Putamen (tissue), 1 donor: ENCODE results near the gene SAG.

ENCODE experiments used
- DNase-seq: peaks from one replicate; pipeline ENCODE4 v3.0.0-alpha.2; 2016; ENCODE audit warnings: low spot score

Gene SAG

DNA sequence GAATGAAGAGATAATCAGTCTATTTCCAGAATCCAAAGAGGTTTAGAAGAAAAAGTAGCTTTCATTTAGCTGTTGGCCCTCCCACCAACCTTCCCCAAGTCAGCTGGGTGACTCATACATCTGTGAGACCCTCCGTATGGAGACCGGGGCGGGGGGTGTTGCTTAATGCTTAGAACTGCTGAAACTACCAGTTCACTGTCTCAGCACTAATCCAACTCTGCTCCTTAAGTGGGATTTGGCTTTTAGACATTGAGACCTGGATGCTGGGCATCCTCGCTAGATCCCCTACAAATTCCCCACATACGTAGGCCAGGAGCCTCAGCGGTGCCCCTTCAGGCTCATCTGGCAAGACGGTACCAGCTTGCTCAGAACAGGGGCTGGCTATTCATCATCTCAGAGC is at the start of gene SAG:
Gene SAG (plus strand): TSS at position 252 of the 400 bp plus-strand sequence. CDS start 1,374 bp downstream, outside the sequence.
- no peak for DNase-seq

DNA sequence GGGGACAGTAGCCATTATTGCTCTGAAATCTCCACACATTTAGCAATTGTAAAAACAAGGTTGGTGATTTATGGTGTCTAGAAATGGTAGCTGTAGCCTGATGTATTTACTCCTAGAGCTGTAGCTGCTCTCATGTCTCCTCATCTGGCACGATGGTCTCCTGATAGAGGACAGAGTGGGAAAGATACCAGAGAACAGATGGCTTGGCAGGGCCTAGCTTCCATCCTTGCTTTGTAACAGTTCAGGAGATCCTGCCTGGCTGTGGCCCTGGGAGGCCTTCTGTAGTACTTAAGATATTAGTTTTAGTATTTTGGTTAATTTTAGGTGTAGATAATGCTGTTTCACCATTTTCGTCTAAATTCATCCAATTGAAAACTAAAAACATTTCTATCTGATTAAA is 49.4 kb upstream of the SAG start:
- no peak for DNase-seq

DNA sequence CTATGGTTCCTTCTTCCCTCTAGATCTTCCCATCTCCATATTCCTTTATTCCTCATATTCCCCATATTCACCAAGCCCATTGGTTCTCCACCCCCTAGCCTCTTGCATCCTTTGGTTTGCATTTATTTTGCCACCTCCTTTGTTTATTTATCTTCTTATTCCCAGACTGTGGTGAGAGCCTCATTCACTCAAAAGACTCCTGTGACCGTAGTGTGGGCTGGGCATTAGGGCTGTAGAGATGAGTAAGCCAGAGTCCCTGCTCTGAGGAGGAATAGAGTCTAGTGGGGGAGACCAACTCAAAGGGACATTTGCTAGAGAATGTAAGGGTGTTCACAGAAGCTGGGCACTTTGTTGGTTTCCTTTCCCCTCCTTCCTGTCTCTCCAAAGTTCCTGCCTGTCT is 47.9 kb upstream of the SAG start:
- DNase-seq: no peak

DNA sequence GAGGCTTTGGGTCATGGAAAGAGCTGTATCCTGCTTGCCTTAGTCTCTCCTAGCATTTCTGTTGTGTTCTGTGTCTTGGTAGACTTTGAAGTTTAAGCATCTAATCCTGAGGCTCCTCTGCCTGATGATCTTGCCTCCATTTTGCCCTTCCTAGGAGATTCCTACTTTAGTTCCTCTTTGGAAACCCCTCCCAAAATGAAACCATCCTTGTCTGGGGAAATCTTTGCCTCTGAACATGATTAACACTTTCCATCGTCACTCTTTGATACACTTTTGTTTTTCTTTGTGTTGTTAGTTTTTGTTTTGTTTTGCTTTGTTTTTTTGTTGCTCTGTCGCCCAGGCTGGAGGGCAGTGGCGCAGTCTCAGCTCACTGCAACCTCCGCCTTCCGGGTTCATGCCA is 47.0 kb upstream of the SAG start:
- DNase-seq: no peak

DNA sequence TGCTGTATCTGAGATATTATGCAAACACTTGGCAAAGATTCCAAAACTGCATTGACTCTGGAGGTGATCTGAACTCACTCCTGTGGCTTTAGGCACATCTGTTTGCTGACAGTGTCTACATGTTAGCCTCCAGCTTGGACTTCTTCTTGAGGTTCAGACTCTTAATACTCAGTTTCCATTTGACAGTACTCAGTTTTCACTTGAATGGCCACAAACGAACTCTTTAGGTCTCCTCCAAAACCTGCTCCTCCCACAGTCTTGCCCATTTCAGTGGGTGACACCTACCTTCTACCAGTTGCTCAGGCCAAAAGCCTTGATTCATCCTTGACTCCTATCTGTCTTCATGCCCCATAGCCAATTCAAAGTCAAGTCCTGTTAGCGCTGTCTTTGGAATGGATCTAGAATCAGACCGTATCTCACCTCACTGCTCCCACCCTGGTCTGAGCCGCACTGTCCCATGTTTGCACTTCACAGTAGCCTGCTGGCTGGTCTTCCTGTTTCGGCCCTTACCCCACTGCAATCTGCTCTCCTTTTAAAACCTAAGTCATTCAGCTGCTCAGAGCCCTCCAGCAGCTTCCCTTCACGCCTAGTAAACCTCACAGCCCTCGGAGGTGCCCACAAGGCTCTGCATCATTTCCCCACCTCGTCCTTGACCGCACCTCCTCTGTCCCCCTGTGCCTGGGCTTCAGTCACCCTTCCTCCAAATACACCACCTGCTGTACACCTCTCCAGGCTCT is 45.6 kb upstream of the SAG start:
- DNase-seq: no peak

DNA sequence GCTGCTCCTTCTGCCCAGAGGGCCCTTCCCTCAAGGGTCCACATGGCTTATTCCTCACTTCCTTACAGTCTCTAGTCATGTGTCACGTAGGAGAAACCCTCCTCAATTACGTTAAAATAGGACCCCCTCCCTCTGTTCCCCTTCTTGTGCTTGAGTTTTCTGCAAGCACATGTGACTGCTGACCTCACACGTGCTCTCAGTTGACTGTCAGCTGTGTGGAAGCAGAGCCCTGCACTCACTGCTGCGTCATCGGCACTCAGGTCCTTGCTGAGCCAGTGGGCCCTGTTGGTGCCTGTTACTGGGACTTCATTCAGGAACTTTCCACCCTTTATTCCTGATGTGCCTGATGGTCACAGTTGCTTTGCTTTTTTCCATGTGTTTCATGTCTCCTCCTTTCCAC is 45.1 kb upstream of the SAG start:
- no peak for DNase-seq

DNA sequence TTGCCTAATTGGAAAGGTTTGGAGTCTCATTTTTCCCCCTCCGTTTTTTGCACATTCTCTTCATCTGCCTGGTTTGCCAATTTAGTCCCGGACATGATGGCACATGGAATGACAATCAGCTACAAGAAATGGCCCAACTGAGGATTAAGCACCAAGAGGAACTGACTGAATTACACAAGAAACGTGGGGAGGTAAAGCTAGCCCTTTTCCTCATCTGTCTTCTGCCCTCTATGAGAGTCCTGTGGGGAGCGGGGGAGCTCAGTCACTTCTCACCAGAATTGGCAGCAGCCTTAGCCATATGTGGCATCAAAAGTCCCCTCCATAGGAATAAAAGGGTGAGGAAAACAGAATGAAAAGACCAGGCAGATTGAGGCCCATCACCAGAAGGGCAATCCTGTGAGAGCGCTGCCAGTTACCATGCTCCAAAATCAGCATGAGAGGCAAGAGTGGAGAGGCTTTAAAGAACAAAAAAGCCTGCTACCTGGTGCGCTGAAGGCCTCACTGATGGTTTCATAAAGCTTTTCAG is 44.5 kb upstream of the SAG start:
- DNase-seq: no peak

DNA sequence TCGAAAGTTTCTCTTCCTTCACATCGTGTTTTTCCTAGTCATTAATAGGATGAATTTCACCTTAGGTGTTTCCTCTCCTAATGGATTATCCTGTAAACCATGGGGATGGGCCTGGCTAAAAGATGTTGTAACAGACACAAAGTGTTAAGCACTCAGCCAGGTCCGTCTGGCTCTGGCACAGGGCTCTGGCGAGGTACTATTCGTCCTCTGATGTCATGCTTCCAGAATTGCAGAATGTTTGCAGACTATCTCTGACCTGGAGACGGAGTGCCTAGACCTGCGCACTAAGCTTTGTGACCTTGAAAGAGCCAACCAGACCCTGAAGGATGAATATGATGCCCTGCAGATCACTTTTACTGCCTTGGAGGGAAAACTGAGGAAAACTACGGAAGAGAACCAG is 42.9 kb upstream of the SAG start:
- DNase-seq: no peak

DNA sequence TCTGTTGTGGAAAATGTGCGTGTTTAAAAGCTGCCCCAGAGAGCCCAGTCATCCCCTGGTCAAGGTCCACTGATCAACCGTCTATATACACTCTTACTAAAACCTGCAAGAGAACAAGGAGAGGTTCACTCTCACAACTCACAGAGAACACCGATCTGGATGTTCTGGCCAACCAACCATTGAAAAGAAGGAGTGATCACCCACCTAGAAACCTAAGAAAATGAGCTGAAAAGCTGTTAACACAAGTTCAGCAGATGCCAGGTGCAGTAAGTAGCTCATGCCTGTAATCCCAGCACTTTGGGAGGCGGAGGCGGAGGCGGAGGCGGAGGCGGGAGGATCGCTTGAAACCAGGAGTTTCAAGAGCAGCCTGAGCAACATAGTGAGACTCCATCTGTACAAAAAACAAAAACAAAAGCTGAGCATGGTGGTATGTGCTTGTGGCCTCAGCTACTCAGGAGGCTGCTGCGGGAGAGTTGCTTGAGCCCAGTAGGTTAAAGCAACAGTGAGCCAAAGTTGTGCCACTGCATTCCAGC is 41.7 kb upstream of the SAG start:
- no peak for DNase-seq

DNA sequence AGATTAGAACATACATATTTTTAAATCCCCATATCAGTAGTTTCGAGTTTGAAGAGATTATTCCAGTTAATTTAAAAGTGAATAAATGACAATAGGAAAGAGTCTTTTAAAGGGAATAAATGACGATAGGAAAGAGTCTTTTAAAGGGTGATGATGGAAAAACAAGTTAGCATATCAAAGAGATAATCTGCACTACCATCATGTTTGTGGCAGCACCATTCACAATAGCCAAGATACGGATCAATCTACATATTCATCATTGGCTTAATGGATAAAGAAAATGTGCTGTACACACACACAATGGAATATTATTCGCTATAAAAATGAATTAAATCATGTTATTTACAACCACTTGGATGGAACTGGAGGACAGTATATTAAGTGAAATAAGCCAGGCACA is 41.1 kb upstream of the SAG start:
- no peak for DNase-seq

DNA sequence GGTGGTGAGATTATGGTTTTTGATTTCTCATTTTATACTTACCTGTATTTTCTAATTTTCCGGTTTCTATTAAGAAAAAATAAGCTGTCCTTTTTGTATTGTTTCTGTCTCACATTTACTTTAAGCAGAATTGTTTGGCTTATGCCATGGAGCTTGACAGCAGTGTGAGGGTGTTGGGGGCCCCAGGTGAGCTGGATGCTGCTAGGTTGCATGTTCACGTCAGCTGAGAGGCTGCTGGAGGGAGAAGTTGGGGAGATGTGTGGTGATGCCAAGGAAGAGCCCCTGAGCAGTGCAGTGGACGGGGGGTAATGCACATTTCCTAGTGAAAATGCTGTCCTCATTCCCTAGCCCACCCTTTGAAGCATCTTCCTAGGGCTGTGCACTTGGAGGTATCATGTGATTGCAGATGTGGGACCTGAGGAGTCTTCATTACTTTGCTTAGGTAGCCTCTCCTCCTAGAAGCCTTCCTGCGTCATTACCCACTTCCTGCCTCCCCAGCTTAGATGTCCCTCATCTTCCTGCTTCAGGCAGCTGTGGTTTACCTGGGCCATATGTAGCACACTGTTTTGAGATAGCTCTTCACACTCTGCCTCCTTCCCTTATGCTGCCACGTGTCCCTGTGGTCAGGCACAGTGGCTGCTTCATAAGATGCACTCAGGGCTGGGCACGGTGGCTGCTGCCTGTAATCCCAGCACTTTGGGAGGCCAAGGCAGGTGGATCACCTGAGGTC is 39.9 kb upstream of the SAG start:
- DNase-seq: no peak

DNA sequence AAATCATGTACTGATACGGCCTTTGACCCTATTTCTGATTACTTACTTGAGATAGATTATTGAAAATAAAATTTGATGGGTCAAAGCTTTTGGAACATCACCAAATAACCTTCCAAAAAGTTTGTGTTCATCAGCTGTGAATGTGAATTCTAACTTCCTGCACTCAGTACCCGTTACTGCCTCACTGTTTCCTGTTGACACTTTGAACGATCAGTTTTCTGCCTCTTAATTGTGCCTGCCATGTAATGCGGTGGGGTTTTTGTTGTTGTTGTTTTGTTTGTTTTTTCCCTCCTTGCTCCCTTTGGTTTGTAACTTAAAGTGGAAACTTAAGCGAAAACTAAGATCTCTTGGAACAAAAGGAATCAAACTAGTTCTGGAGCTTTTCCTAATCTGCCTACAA is 37.2 kb upstream of the SAG start:
- DNase-seq: no peak

DNA sequence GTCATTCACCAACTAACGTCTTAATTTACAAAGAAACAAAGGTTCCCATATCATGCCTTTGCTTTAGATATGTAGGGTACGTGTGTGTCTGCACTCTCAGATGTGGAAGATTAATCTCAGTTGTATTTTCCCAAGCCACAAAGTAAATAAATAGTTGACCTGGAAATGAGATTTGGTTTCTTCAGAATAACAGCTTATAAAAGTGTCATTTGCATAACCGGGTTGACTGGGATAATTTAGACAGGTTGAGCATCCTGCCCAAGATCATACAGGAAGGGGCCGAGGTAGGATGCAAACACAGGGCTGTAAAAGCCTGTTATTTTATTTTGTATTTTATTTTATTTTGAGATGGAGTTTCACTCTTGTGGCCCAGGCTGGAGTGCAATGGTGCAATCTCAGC is 36.7 kb upstream of the SAG start:
- no peak for DNase-seq

DNA sequence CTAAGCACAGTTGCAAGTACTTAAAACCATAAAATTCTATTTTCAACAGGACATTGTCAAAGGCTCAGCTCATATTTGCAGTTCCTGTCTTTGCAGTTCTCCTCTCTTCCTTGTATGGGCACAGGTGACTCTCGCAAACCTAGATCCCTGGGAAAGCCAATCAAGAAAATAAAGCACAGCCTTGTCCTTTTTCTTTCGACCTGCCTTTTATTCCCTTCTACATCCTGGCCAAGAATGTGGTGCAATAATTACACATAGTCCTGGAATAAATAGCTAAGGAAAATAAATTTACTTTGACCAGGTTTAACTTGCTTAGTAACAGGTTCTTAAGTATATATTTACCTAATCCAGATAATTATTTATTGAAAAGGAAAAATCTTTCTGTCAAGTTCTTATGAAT is 35.9 kb upstream of the SAG start:
- no peak for DNase-seq

DNA sequence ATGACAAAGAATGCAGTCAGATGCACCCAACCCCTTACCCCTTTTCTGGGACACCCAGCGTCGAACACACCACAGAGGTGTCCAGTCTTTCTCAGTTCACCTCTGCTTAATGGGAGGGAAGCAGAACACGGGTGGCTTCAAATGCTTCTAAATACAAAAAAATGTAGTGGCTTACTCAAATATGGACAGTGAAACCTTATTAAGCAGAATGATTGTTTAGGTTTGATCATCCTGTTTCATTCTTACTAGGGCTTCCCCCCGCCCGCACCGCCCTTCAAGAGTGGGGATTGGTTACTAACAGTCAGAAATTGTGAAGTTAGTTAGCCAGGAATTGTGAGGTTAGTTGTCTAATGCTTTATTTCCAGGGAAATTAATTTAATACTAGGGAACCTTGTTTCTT is 34.5 kb upstream of the SAG start:
- DNase-seq: no peak

DNA sequence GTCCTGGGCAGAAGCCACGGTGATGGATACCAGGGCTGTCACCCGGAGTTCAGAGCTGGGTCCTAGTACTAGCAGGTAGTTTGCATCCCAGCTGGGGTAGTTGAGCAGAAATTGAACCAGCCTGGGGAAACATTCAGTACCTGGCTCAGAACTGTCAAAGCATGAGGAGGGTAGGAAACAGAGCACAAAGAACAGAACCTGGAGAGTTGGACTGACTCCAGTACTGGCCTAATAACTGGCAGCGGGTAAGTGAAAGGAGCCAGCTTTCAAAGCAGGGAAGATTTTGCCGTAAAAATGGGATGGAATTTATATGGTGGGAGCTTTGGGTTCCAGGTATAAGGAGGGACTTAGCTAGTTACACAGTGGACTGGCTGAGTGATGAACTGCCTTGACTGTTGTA is 32.4 kb upstream of the SAG start:
- DNase-seq: no peak

DNA sequence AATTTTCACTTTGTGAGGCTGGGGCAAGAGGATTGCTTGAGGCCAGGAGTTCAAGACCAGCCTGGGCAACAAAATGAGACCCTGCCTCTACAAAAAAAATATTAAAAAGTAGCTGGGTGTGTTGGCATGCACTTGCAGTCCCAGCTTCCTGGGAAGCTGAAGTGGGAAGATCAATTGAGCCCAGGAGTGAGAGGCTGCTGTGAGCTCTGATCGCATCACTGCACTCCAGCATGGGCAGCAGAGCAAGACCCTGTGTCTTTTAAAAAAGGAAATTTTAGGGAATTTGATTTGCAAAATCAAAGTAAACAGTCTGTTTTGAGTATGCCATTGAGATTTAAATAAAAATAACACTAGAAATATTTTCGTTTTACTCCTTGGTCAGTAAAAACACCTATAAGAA is 28.7 kb upstream of the SAG start:
- no peak for DNase-seq

DNA sequence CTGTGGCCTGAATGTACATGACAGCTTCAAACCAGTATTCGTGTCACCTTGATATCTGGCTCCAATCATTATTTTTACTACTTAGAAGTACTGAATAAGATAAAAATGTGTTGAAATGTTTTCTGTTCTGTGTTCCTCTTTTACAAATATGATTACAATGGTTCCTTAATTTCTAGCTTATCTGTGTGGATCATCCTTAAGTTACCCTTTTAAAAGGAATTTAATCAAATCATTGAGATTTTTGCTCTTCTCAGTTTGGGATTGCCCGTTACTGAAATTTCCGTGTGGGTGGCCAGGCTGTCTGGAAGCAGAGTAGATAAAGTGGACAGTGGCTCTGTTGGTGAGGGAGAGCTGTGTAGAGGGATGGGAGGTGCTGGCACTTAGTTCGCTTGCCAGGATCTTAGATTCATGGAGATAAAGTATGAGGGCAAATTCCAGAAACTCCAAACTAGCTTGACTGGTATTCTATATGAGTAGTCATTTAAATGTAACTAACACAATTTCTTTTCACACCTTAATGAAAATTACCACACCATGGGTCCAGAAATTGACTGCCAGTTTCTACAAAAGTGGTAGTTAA is 27.4 kb upstream of the SAG start:
- no peak for DNase-seq

DNA sequence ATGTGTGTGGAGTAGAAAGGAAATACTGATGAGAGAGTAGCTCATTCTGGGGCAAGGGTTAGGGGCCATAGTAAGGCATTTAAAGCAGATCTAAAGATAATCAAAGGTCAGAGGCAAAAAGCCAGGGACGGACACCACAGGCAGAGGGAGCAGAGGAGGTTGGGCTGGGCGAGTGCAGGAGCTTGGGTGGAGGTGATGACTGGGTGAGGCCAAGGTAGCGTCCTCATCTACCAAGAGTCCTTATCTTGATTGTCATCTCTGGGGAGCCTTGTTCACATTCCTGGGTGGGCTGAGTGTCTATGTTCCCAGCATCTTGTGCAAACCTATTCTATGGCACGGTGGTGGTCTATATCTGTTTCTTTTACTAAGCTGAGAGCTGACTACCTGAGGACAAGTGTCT is 26.1 kb upstream of the SAG start:
- DNase-seq: no peak

DNA sequence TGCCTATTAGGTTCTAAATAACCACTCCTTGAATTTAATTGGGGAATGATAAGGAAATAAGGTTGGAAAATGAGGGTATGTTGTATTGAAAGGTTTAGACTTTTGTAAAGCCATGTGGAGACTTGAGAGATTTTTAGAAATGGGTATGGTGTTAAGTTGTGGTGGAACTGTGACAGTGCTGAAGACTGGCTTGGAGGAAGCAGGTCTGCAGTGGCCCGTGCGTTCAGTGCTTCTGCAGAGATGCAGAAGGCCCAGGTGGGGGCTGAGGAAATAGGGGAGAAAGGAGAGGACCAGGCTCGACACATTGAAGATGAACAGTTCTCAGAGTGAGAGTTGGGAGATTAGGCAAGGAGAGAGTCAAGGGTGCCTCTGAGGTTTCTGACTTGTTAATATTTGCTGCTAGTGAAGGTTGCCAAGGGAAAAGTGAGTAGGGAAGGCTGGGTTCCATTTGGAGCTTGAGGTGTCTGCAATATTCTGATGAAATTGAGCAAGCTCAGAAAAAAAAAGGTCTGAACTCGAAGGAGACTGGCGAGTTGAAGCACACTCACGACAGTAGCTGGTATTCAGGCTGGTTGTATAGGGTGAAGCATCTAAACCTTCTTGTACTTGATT is 25.5 kb upstream of the SAG start:
- no peak for DNase-seq

DNA sequence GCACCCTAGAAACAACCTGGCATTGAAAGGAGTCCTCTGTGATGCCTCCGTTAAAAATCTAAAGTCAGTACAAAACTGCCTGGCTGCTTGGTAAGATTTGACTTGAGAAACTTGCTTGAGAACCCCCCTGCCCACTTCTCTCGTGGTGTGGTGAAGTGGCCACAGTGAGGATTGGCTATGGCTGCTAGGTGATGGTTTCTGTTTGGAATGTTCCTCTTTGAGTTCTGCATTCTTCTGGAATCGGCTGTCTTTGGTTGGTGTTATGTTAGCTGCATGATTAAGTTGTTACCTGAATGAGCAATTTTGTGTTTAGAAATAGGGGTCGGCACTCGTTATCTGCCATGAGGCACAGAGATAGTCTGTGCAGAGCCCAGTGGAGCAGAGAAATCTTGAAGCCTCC is 21.7 kb upstream of the SAG start:
- no peak for DNase-seq

DNA sequence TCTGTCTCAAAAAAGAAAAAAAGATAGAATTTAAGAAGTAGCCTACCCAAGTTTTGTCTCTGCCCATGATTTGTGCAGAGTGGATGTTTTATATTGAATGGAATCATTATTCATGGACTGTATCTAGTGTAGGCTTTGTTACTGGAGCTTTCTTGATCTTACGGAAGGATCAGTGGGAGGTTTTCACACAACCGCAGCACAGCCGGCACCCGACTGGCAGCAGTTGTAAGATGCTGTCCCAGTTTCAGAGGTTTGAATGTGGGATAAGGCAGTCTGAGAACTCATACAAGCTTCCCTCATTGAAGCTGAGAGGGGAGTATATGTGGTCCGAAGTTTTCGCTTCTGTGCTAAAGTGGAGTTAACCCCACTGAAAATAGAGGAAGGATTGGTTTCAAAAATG is 19.7 kb upstream of the SAG start:
- peak; percentile 40 for DNase-seq

DNA sequence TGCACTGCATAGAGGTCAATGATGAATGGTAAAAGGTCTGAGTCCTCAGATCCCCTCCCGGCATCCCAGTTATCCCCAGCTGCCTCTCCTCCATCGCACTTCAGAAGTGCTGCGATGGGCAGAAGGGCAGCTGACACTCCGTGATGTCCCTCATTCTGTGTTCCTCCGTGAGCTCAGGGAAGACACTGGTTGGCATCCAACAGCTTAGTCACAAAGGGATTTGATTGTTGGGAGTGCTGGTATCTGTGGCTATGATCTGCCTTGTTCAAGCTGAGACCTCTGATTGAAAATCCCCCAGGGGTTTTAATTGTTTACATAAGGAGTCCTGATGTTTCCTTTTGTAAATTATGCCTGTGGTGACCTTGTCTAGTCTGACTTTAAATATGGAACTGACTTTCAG is 19.0 kb upstream of the SAG start:
- peak; percentile 29 for DNase-seq
